Endodermal cell (in vitro differentiated cells): Measurements from ENCODE around the gene WDR75. TPM values are rescaled to one million over a fixed set of nuclear protein-coding genes. Genes with fewer than 3 reads are reported as not detected.

Experiments
- DNase-seq: peaks from one replicate; pipeline ENCODE4 v3.0.0-alpha.2; 2017
- H3K27ac ChIP-seq: 2 replicates; pipeline ENCODE4 v1.5.1; 2013; ENCODE audit warnings: mild to moderate bottlenecking, low read depth, low read length, moderate library complexity
- H3K27me3 ChIP-seq: 2 replicates; pipeline ENCODE4 v1.6.1; 2013; ENCODE audit warnings: mild to moderate bottlenecking, low read length, moderate library complexity; ENCODE audit not compliant: insufficient read depth, control insufficient read depth, poor library complexity, severe bottlenecking
- H3K36me3 ChIP-seq: 2 replicates; pipeline ENCODE4 v1.7.0; 2013; ENCODE audit warnings: mild to moderate bottlenecking, low read length, moderate library complexity; ENCODE audit not compliant: control insufficient read depth, insufficient read depth
- H3K4me1 ChIP-seq: one replicate; pipeline ENCODE4 v1.7.0; 2013; ENCODE audit warnings: low read length; ENCODE audit not compliant: control insufficient read depth, insufficient read depth
- H3K4me3 ChIP-seq: 2 replicates; pipeline ENCODE4 v1.5.1; 2013; ENCODE audit warnings: mild to moderate bottlenecking, low read length, moderate library complexity
- H3K9ac ChIP-seq: 2 replicates; pipeline ENCODE4 v1.6.1; 2013; ENCODE audit warnings: mild to moderate bottlenecking, low read length, moderate library complexity; ENCODE audit not compliant: poor library complexity, severe bottlenecking; ENCODE audit errors: extremely low read depth
- H3K9me3 ChIP-seq: 2 replicates; pipeline ENCODE4 v1.6.1; 2013; ENCODE audit warnings: mild to moderate bottlenecking, low read length, moderate library complexity; ENCODE audit not compliant: control insufficient read depth
- H3K27ac Mint-ChIP-seq: 2 replicates; pipeline ENCODE4 v1.8.0; 2020; ENCODE audit warnings: mixed read lengths
- H3K27me3 Mint-ChIP-seq: 2 replicates; pipeline ENCODE4 v1.8.0; 2021; ENCODE audit warnings: mild to moderate bottlenecking, mixed read lengths; ENCODE audit not compliant: insufficient read depth
- H3K36me3 Mint-ChIP-seq: 2 replicates; pipeline ENCODE4 v1.8.0; 2020; ENCODE audit warnings: low read depth, mixed read lengths
- H3K4me1 Mint-ChIP-seq: 2 replicates; pipeline ENCODE4 v1.8.0; 2020; ENCODE audit warnings: mixed read lengths
- H3K4me3 Mint-ChIP-seq: 2 replicates; pipeline ENCODE4 v1.8.0; 2020; ENCODE audit warnings: mild to moderate bottlenecking, moderate library complexity, mixed read lengths
- H3K9me3 Mint-ChIP-seq: 2 replicates; pipeline ENCODE4 v1.8.0; 2020; ENCODE audit warnings: mild to moderate bottlenecking, mixed read lengths
- CTCF ChIP-seq: fragments of 200-600 bp; sonication (generic); conservative IDR thresholded peaks from 2 replicates; pipeline ENCODE4 v1.5.0; 2021; ENCODE audit warnings: antibody characterized with exemption, mild to moderate bottlenecking
- WGBS, 2 experiments: methylation state at CpG; one replicate each; pipeline versions ENCODE4 v1.1.5 to v1.1.7; 2013; ENCODE audit warnings: missing lambda C conversion rate in 2 of 2, mixed read lengths in 1 of 2; ENCODE audit not compliant: insufficient coverage in 1 of 2, insufficient read length in 1 of 2; 5-methylcytosine and 5-hydroxymethylcytosine counted together
- total RNA-seq, 2 donors: library from RNA; stranded (reverse); fragmentation: NEBNext Ultra II Directional in 1 of 2; extraction: Animal tissue kit (Norgen Biotek cat#: 25700) in 1 of 2; gene quantifications; 2 replicates in 1 of 2; 3 replicates in 1 of 2; pipeline ENCODE4 v1.2.1, GENCODE V29; 2021

WDR75 gene
- total RNA-seq, 2 donors from 2014 or later, result 65.8 to 76.2 TPM

GRCh38 chr2:189519631-189520387 is 78.5 kb downstream of the WDR75 start:
- 74 to 76% methylated on average over 5 to 6 of the region's 6 CpGs for WGBS, 2 experiments
- peaks cover 23% of the 10 kb centered on the region for H3K4me1 Mint-ChIP-seq
- DNase-seq, result peak; percentile 66

GRCh38 chr2:189521699-189522434 is 80.6 kb downstream of the WDR75 start:
- Histone ChIP-seq H3K36me3 (no peaks in the 10 kb centered on the region), H3K4me1 (peaks cover 5% of the 10 kb centered on the region), H3K9ac (no peak overlapping the region), H3K4me3 (no peak overlapping the region), H3K27me3 (no peaks in the 10 kb centered on the region), H3K9me3 (peaks cover 6% of the 10 kb centered on the region), H3K27ac (no peak overlapping the region)
- Mint-ChIP-seq H3K27ac (no peak overlapping the region), H3K27me3 (no peaks in the 10 kb centered on the region), H3K4me1 (peaks cover 23% of the 10 kb centered on the region), H3K36me3 (no peaks in the 10 kb centered on the region), H3K4me3 (no peak overlapping the region), H3K9me3 (peaks cover 6% of the 10 kb centered on the region)
- TF ChIP-seq CTCF, result peak; percentile 28
- WGBS, 2 experiments, result 90% methylated on average over 2 of the region's 2 CpGs; no CpG with 5 or more reads in 1 of the 2 experiments
- no peak for DNase-seq

More at GRCh38 chr2:189519631-189520387, 78.5 kb downstream of the WDR75 start:
- H3K27me3 Mint-ChIP-seq, result no peaks in the 10 kb centered on the region
- H3K9me3 Mint-ChIP-seq, result peaks cover 6% of the 10 kb centered on the region
- H3K36me3 Mint-ChIP-seq, result no peaks in the 10 kb centered on the region
- peak; percentile 50 for TF ChIP-seq CTCF
- H3K4me1 ChIP-seq, result peaks cover 5% of the 10 kb centered on the region
- no peak overlapping the region for H3K9ac ChIP-seq
- H3K9me3 ChIP-seq, result peaks cover 12% of the 10 kb centered on the region
- no peak overlapping the region for H3K27ac ChIP-seq
- no peaks in the 10 kb centered on the region for H3K36me3 ChIP-seq
- no peaks in the 10 kb centered on the region for H3K27me3 ChIP-seq
- no peak overlapping the region for H3K4me3 ChIP-seq
- peak overlapping the region; percentile 37 for H3K27ac Mint-ChIP-seq
- no peak overlapping the region for H3K4me3 Mint-ChIP-seq

- WGBS, 2 experiments, result 92 to 93% methylated on average over 4 to 5 of the region's 5 CpGs
- Mint-ChIP-seq H3K27me3 (no peaks in the 10 kb centered on the region), H3K9me3 (no peaks in the 10 kb centered on the region), H3K4me3 (no peak overlapping the region), H3K4me1 (peaks cover 26% of the 10 kb centered on the region), H3K36me3 (no peaks in the 10 kb centered on the region), H3K27ac (no peak overlapping the region)
- H3K27ac ChIP-seq, result no peak overlapping the region
- H3K27me3 ChIP-seq, result no peaks in the 10 kb centered on the region
- H3K9me3 ChIP-seq, result no peaks in the 10 kb centered on the region
- no peaks in the 10 kb centered on the region for H3K36me3 ChIP-seq
- TF ChIP-seq CTCF, result no peak
- H3K9ac ChIP-seq, result no peak overlapping the region
- peaks cover 5% of the 10 kb centered on the region for H3K4me1 ChIP-seq
- no peak for DNase-seq
- H3K4me3 ChIP-seq, result no peak overlapping the region
These were observed 81.3 kb downstream of the WDR75 start for GRCh38 chr2:189522435-189523151.
